ACC112 (cell line): ENCODE data around the gene GREM1.

Experiments used
- H2AFZ ChIP-seq: fragments of 200-600 bp; sonication (generic); one replicate; pipeline ENCODE4 v1.6.0; 2017; ENCODE audit warnings: antibody characterized with exemption, low read length; ENCODE audit not compliant: unreplicated experiment
- H3K27ac ChIP-seq: fragments of 200-600 bp; sonication (generic); 2 replicates; pipeline ENCODE4 v1.5.1; 2014; ENCODE audit warnings: low read depth, mild to moderate bottlenecking, antibody characterized with exemption, low read length, moderate library complexity
- H3K27me3 ChIP-seq: fragments of 200-600 bp; sonication (generic); 2 replicates; pipeline ENCODE4 v1.6.1; 2014; ENCODE audit warnings: mild to moderate bottlenecking, antibody characterized with exemption, low read length, moderate library complexity, mixed read lengths; ENCODE audit not compliant: insufficient read depth
- H3K36me3 ChIP-seq: fragments of 200-600 bp; sonication (generic); 2 replicates; pipeline ENCODE4 v1.6.1; 2016; ENCODE audit warnings: mild to moderate bottlenecking, antibody characterized with exemption, low read length, moderate library complexity, mixed read lengths; ENCODE audit not compliant: insufficient read depth
- H3K4me1 ChIP-seq: fragments of 200-600 bp; sonication (generic); one replicate; pipeline ENCODE4 v1.6.1; 2016; ENCODE audit warnings: low read length, mixed read lengths; ENCODE audit not compliant: insufficient read depth, unreplicated experiment, control insufficient read depth
- H3K4me3 ChIP-seq: fragments of 200-600 bp; sonication (generic); 2 replicates; pipeline ENCODE4 v1.5.1; 2014; ENCODE audit warnings: mild to moderate bottlenecking, low read depth, low read length
- H3K79me2 ChIP-seq: fragments of 200-600 bp; sonication (generic); one replicate; pipeline ENCODE4 v1.6.0; 2016; ENCODE audit warnings: low read length; ENCODE audit not compliant: control insufficient read depth, unreplicated experiment, insufficient read depth

The GREM1 gene

DNA sequence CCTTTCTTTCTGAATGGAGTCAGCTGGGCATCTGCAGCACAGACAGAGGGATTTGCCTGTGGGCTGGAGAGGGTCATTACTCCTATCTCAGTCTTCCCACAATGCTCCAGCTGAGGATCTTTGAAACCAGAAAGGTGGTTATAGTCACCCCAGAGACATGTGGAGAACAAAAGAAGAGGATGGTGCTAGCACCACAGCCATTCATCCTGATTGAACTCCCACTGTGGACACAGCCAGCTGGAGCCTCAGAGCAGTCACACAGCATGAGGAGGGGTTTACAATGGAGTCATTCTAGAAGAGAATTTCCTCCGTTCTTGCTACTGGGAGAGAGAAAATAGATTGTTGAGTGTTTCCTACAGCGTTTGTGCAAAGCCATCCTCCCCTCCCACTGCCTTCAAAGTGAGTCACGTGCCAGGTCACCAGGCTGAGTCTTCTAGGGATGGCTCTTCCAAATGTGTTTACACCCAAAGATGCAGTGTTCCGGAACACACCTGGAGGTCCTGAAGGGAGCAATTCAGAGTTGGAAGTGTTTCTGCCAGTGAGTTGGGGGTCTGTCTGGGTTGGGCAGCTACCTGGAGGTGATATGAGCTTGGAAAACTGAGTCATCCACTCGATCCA, 18.9 kb upstream of the GREM1 start:
- Histone ChIP-seq H3K27me3 (no peaks in the 10 kb centered on the region), H2AFZ (no peak overlapping the region), H3K36me3 (no peaks in the 10 kb centered on the region), H3K79me2 (no peaks in the 10 kb centered on the region), H3K4me1 (peaks cover 11% of the 10 kb centered on the region), H3K4me3 (no peak overlapping the region), H3K27ac (no peak overlapping the region)

DNA sequence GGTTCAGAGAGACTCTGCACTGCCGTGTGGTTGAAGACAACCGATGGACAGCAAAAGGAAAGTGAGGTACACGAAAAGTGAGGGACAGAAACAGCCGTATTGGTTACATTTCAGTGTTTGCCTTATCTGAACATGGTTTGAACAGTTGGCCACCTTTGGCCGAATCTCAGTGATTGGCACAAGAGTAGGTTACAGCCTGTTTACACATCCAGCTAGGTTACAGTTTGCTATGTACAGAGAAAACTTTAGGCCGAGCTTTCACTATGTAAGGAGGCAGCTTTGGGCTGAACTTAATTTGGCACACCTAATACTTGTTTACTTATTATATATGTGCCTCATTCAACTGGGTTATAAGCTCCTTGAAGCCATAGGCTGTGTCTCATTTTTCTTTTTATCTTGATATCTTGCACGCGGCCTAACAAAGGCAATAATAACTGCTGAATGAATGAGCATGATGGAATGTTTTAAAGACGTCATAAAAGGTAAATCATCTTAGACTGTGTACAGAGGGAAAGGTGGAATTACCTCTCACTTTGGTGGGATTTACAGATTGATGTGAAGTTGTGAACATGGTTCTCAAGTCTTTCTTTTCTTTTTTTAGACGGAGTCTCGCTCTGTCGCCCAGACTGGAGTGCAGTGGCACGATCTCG, 17.2 kb upstream of the GREM1 start:
- Histone ChIP-seq H3K4me3 (no peak overlapping the region), H2AFZ (no peak overlapping the region), H3K27ac (peak overlapping the region; percentile 13; the same call in 1 of the 2 replicates), H3K79me2 (no peaks in the 10 kb centered on the region), H3K36me3 (no peaks in the 10 kb centered on the region), H3K4me1 (peaks cover 29% of the 10 kb centered on the region), H3K27me3 (no peaks in the 10 kb centered on the region)

DNA sequence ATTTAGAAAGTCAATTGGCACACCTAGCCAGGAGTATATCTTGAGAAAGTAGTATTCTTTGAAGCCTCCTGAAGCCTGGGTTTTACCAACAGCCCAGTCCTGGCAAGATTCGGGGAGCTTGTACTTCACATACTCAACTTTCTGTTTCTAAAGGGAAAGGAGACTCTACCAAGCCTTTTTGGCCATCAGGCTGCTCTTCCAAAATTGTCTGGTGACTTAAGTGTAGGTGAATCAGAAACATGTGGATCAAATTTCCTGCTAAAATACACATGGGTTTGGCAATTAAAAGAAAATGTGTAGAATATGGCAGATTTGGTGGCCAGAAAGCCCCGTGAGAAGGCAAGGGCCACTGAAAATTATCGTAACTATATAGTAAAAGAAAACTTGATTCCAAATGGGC, 15.9 kb upstream of the GREM1 start:
- Histone ChIP-seq H3K27ac (peak overlapping the region; percentile 69), H3K79me2 (no peaks in the 10 kb centered on the region), H3K4me1 (peaks cover 41% of the 10 kb centered on the region), H3K4me3 (no peak overlapping the region), H3K27me3 (no peaks in the 10 kb centered on the region), H3K36me3 (no peaks in the 10 kb centered on the region), H2AFZ (peak overlapping the region; percentile 69)

DNA sequence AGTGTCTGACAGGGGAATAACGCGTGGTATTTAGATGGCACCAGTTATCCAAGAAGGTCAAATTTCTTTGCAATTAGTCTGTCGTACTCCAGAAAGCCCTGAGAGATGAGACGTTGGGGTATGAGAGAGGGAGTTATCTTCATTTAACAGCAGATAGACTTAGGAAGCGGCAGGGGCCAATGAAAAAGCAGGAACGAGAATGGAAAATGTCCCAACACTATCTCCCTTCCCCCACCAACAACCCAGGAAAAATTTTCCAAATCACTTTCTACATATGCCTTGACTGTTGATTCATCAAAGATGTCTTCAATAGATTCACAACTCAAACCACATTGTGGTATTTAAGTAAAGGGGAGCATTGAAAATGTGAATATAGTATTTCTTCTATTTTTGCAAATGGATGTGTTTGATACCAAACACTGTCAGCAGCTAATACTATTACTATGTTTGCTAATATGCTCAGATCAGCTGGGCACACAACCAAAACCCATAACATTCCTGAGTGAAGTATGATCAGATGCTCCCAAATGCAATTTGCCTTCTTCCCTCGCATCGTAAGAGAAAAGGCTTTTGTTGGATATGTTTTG, 13.3 kb upstream of the GREM1 start:
- peak overlapping the region; percentile 52 for H2AFZ ChIP-seq
- H3K27me3 ChIP-seq, result no peaks in the 10 kb centered on the region
- H3K4me1 ChIP-seq, result peaks cover 49% of the 10 kb centered on the region
- H3K36me3 ChIP-seq, result no peaks in the 10 kb centered on the region
- peak overlapping the region; percentile 77 for H3K27ac ChIP-seq
- H3K79me2 ChIP-seq, result no peaks in the 10 kb centered on the region
- no peak overlapping the region for H3K4me3 ChIP-seq

DNA sequence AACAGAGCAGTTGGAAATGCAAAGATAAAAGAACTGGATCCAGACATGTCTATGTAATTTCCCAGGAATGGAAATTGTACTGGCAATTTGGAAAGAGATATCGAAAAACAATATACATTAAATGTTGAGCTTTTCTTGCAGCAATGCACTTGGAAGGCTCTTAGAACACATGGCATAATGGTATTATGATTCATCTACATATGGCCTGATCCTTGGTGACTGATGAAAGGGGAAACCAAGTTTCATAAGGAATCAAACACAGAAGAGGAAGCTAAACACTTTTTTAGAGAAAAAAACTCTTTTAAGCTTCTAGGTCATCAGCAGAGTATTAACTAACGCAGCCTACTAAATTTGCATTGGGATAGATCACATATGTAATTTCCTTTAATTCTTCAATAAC, 12.4 kb upstream of the GREM1 start:
- peak overlapping the region; percentile 77 for H3K27ac ChIP-seq
- no peaks in the 10 kb centered on the region for H3K79me2 ChIP-seq
- peaks cover 49% of the 10 kb centered on the region for H3K4me1 ChIP-seq
- H2AFZ ChIP-seq, result no peak overlapping the region
- H3K36me3 ChIP-seq, result no peaks in the 10 kb centered on the region
- H3K4me3 ChIP-seq, result no peak overlapping the region
- no peaks in the 10 kb centered on the region for H3K27me3 ChIP-seq

DNA sequence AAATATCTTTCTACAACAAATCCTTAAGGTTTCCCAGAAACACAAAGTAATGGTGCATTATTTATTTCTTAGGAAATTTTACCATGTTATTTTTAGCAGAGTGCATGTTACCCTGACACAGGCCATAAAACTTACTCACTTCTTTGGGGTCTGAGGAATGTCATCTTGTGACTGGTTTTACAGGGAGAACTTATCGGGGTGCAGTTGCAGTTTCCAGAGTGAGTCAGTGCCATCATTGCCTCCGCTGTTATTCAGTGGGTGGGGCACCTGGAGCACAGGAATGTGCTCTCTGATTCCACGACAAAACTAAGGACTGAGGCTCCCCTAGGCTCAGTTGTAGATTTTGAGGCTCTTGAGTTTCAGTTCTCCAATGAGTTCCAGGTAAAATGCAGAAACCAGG, 11.1 kb upstream of the GREM1 start:
- Histone ChIP-seq H3K36me3 (no peaks in the 10 kb centered on the region), H2AFZ (peak overlapping the region; percentile 46), H3K27ac (peak overlapping the region; percentile 77), H3K27me3 (no peaks in the 10 kb centered on the region), H3K4me3 (peak overlapping the region; percentile 33; the same call in 1 of the 2 replicates), H3K79me2 (no peaks in the 10 kb centered on the region), H3K4me1 (peaks cover 45% of the 10 kb centered on the region)

DNA sequence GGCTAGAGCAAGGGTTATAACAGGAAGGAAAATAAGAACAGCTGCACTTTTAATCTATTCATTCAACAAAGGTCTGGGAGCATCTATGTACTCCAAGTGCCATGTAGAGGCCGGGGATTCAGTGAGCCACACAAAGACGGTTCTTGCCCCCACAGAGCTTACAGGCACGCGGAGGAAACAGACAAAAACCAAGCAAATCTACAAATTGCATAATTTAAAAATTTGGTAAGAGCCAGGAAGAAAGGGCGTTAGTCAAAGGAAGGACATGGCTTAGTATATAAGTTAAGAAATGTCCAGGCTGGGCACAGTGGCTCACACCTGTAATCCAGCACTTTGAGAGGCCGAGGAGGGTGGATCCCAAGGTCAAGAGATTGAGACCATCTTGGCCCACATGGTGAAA, 10.4 kb upstream of the GREM1 start:
- H3K79me2 ChIP-seq, result no peaks in the 10 kb centered on the region
- H3K27ac ChIP-seq, result peak overlapping the region; percentile 77
- peaks cover 39% of the 10 kb centered on the region for H3K4me1 ChIP-seq

DNA sequence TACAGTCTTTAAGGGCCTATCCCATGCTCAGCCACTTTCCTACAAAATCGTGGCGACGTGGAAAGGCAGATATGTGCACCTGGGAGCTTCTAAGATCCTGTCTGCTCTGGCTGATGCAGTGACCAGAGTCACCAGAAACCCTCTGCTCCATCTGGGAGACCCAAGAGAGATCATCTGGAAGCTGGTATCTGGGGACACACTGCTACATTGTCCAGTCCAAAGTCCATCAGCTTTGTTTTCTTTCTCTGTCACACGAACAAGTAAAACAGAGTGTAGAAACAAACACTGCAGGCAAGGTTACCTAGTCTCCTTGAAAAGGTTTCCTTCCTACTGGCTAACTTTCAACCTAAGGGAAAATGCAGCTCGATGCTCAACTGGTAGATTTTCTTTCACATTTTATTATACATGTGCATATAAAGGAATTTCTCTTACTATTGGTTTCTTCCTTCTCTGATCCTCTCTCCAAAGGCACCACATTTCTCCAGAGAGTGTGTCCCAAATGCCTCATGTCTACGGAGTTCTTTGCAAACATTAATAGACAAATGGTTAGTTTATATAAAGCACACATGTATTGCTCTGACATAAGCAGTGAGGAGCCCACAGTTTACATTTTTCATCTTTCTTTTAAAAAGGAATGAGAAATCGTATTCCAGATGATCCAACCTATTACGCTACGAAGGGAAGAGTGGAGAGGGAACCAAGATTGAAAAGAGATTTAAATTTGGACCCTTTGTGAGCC, 8.3 kb upstream of the GREM1 start:
- Histone ChIP-seq H2AFZ (no peak overlapping the region), H3K4me3 (no peak overlapping the region), H3K36me3 (no peaks in the 10 kb centered on the region), H3K27me3 (no peaks in the 10 kb centered on the region), H3K27ac (no peak overlapping the region), H3K4me1 (peaks cover 32% of the 10 kb centered on the region), H3K79me2 (no peaks in the 10 kb centered on the region)

More for the DNA sequence above, 10.4 kb upstream of the GREM1 start:
- no peak overlapping the region for H2AFZ ChIP-seq
- H3K36me3 ChIP-seq, result no peaks in the 10 kb centered on the region
- H3K27me3 ChIP-seq, result no peaks in the 10 kb centered on the region
- H3K4me3 ChIP-seq, result no peak overlapping the region

DNA sequence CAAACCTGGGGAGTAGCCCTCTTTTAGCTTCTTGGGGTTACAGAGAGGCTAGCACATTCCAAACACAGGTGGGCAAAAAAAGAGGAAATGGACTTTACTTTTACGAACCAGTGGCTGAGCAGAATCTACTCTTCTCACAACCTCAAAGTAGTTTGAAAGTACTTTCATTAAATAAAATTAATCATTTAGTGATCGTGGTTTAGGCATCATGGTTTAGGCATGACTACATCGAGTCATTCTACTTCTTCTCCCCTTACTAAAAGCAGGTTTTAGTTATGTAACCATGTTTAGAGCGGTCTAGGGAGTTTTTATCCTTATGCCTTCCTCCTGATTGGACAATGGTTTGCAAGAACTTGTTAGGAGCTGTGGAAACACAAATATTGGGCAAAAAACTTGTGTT, 2.5 kb upstream of the GREM1 start:
- Histone ChIP-seq H2AFZ (no peak overlapping the region), H3K27ac (no peak overlapping the region), H3K27me3 (no peaks in the 10 kb centered on the region)

DNA sequence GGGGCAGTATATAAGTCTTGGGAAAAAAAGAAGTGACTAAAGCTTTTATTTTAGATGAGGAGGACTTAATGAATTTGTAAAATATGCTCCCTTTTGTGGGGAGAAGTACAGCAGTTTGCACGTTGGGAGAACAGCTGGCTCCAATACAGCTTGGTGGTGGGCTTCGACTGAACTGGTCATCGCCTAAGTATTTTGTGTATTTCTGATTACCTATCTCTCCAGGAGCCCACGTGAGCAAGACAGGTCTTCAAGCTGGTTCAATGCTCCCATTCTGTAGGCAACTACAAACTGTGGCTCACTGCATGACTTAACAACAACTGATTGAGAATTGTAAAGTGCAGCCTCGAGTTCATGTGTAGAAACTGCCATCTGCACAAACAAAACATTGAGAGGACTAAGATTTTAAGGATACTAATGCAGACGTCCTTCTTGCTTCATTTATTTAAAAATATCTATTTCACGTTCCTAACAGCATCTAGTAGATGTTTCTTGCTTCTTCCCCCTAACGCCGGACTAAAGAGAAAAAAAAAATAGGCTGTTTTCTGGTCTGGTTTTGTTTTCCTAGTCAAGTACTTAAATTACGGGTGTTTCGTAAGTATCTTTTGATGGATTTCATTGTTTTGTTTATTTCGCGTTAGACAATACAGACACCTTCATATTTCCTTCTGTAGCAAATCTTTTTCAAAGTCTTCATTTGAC, 1.4 kb upstream of the GREM1 start:
- H3K79me2 ChIP-seq, result peaks cover 46% of the 10 kb centered on the region
- peaks cover 22% of the 10 kb centered on the region for H3K4me1 ChIP-seq
- H3K27me3 ChIP-seq, result no peaks in the 10 kb centered on the region
- H3K4me3 ChIP-seq, result peak overlapping the region; percentile 98
- H3K36me3 ChIP-seq, result peaks cover 20% of the 10 kb centered on the region; the same call in 1 of the 2 replicates
- no peak overlapping the region for H3K27ac ChIP-seq
- no peak overlapping the region for H2AFZ ChIP-seq

More for the DNA sequence above, 2.5 kb upstream of the GREM1 start:
- Histone ChIP-seq H3K4me1 (peaks cover 18% of the 10 kb centered on the region), H3K4me3 (no peak overlapping the region), H3K36me3 (peaks cover 19% of the 10 kb centered on the region; the same call in 1 of the 2 replicates), H3K79me2 (peaks cover 35% of the 10 kb centered on the region)
